GM08714 (cell line): Measurements from ENCODE around the gene AGBL4.

Experiments used
- H3K4me3 ChIP-seq: fragments of 200-500 bp; sonication (Bioruptor generic); 2 replicates; pipeline ENCODE4 v1.5.1; 2014; ENCODE audit warnings: mild to moderate bottlenecking, low read length, inconsistent platforms
- ZNF274 ChIP-seq: IDR thresholded peaks from 2 replicates; pipeline ENCODE4 v1.6.1; 2012; ENCODE audit warnings: mild to moderate bottlenecking, low read depth, low read length

Gene AGBL4

GRCh38 chr1:49622877-49623276, 400.9 kb downstream of the AGBL4 start:
- H3K4me3 ChIP-seq = no peak overlapping the region
- TF ChIP-seq ZNF274 = no peak

DNA sequence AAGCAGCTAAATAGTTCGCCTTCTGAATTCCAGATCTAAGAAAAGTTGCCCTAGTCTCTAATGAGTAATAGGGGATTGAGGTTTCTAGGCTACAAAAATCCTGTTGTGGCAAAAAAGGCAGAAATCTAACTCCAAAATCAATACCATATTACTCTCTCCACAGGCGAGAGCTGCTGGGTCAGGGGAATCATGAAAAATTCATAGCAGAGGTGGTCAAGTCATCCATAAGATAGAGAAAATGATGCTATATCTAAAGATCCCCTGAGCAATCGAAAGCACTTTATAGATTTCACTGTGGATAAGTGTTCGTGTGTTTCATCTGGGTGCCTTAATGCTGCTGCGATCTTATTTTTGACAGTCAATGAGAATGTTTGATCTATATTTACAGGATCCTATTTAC, 417.7 kb downstream of the AGBL4 start:
- H3K4me3 ChIP-seq = no peak overlapping the region
- no peak for TF ChIP-seq ZNF274

DNA sequence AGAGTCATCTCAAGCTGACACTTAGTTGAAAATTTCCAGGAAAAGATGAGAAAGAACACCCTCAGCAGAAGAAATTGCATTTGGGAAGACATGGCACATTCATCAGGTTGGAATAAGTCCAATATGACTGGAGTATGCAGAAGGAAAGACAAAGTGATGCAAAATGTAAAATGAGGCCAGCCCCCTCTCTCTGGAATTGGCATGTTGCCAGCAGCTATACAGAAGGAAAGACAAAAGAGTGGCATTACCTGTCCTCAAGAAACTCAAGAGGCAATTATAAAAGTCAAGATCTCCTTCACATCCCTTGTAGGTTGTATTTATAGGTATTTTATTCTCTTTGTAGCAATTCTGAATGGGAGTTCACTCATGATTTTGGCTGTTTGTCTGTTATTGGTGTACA, 426.3 kb downstream of the AGBL4 start:
- TF ChIP-seq ZNF274 = no peak
- H3K4me3 ChIP-seq = no peak overlapping the region

GRCh38 chr1:49576327-49576901, 447.3 kb downstream of the AGBL4 start:
- TF ChIP-seq ZNF274 = no peak
- H3K4me3 ChIP-seq = no peak overlapping the region

- H3K4me3 ChIP-seq = no peak overlapping the region
- no peak for TF ChIP-seq ZNF274
Measured at GRCh38 chr1:49556676-49557234, 467.0 kb downstream of the AGBL4 start.

- H3K4me3 ChIP-seq = no peak overlapping the region
- no peak for TF ChIP-seq ZNF274
Measured at GRCh38 chr1:49552101-49552500, 471.7 kb downstream of the AGBL4 start.

- no peak for TF ChIP-seq ZNF274
- no peak overlapping the region for H3K4me3 ChIP-seq
Measured at GRCh38 chr1:49544615-49545014, 479.1 kb downstream of the AGBL4 start.

GRCh38 chr1:49541096-49541752, 482.5 kb downstream of the AGBL4 start:
- no peak for TF ChIP-seq ZNF274
- no peak overlapping the region for H3K4me3 ChIP-seq

GRCh38 chr1:49527606-49528305, 496.0 kb downstream of the AGBL4 start:
- no peak overlapping the region for H3K4me3 ChIP-seq
- TF ChIP-seq ZNF274 = no peak

DNA sequence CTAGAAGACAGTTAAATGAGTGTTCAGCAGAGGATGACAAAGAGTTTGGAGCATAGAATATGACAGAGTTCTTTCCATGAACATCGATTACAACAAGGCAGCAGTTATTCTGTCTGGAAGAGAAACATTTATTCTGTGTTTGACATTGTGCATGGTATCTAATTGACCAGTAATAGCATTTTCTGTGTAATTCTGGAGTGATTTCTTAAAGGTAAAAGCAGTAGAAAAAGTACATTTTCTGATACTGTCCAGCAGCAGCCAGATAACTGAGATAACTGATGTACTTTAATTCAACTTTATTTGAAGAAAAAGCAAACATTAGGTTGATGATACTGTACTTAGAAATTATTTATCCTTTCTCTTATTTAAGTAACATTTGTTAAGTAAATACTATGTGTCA, 497.1 kb downstream of the AGBL4 start:
- H3K4me3 ChIP-seq = no peak overlapping the region
- TF ChIP-seq ZNF274 = no peak

GRCh38 chr1:49523764-49524163, 500.0 kb downstream of the AGBL4 start:
- no peak for TF ChIP-seq ZNF274
- H3K4me3 ChIP-seq = no peak overlapping the region

- no peak for TF ChIP-seq ZNF274
- H3K4me3 ChIP-seq = no peak overlapping the region
Measured at GRCh38 chr1:49466961-49467360, 556.8 kb downstream of the AGBL4 start.

GRCh38 chr1:49465486-49466185, 558.1 kb downstream of the AGBL4 start:
- no peak for TF ChIP-seq ZNF274
- no peak overlapping the region for H3K4me3 ChIP-seq

DNA sequence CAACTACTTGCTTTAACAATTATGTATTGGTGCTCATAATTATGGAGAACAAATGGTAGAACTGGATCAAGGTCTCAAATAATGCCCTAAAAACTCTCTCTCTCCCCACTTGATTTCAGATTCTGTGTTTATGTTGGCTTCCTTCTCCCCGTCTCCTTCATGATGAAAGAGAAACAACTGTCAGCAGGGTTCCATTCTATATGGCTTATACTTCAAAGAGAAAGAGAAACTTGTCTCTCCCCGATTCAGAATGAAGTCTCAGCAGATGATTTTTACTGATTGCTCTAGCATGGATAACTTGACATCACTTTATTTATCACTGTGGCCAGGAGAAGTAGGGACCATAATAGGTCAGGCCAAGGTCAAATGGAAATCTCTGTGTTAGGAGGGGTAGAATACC, 575.6 kb downstream of the AGBL4 start:
- no peak overlapping the region for H3K4me3 ChIP-seq
- no peak for TF ChIP-seq ZNF274
